HG02973 (cell line): ENCODE data around the gene ENPP1.
A peak's percentile ranks its signal among the peaks of the same experiment; 100 is the strongest.

Source experiments
- ATAC-seq: cut with Tn5 transposase; IDR thresholded peaks from one replicate; pipeline ENCODE4 v1.9.1; 2021; ENCODE audit warnings: moderate library complexity; ENCODE audit not compliant: unreplicated experiment

ENPP1 gene

DNA sequence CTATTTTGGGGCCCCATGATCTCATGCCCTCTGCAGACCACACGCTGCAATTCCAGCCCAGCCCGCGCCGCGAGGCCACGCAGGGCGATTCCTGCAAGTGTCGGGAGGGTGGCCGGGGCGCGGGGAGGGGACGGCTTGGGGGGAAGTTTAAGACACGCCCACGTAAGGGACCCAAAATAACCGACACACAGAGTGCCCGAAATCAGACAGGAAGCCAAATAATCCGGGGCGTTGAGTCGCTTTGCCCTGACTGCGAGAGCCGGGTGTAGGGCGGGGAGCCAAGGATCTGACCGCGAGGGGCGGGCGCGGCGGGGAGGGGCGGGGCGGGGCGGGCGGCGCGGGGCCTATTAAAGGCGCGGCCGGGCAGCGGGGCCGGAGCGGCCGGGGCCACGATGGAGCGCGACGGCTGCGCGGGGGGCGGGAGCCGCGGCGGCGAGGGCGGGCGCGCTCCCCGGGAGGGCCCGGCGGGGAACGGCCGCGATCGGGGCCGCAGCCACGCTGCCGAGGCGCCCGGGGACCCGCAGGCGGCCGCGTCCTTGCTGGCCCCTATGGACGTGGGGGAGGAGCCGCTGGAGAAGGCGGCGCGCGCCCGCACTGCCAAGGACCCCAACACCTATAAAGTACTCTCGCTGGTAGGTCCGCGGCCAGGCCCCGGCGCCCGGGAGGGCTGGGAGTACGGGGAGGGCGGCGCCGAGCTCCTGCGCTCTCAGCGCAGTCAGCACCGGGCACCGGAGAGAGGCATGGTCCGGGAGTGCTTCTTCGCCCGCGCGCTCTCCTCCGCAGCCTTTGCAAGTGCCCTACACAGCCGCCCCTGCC lies at the start of gene ENPP1:
Gene ENPP1, plus strand, starts transcription at position 377 of the 816 bp plus-strand sequence. Its CDS starts 16 bp downstream, at position 393.
- peak; percentile 67 for ATAC-seq

DNA sequence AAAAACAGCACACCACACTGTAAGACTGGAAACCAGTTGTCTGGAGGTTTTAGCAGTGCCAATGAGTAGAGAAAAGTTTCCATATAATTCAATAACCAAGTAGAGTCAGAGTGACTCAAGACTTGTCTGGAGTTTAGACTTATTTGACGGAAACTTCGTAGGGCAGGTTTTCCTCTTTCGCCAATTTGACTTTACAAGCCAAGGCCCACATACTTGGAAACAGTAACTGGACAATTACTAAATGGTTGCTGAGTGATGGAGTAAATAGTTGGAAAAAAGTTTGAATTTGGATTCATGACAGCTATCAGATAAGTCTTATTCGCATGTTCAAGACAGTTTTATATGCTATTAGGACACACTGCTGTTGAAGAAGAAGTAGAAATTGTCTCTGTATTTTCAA lies 48.9 kb upstream of the ENPP1 start:
- ATAC-seq: no peak

DNA sequence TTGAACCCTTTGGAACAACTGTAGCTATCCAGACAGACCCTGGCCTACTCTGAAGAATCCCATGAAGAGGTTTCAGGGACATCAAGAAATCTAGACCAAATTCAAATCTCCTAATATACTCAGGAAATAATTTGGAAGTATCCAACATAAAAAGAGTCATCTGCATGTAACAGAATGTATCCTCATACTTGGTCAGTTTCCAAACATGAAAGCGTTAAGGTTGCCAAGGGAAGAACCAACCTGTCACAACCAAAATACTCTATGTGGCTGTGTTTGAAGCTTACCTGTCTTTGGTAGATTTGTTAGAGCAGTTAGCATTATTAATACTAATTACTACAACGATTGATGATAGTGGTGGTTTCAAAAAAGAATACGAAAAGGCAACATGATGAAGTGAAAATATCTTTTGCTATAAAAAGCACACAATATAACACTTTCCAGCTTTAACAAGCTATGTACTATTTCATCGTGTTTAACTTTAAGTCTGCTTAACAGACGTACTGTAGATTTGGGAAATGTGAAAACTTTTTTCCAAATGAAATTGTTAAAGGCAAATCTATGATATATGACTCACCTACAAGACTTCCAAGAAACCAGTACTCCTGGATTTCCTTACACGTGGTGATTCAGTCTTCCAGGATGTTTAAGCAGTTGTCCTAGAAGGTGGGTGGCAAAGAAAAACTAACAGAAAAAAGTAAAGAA lies 46.6 kb upstream of the ENPP1 start:
- no peak for ATAC-seq

DNA sequence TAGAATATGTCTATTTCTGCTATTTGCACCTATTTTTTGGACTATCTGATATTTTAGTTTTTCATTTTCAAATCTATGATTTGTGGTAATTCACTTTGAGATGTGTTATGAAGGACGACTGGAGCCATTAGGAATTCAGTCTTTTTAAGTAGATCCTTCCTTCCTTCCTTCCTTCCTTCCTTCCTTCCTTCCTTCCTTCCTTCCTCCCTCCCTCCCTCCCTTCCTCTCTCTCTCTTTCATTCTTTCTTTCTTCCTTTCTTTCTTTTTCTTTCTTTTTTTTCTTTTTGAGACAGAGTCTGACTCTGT lies 46.1 kb upstream of the ENPP1 start:
- ATAC-seq: no peak

DNA sequence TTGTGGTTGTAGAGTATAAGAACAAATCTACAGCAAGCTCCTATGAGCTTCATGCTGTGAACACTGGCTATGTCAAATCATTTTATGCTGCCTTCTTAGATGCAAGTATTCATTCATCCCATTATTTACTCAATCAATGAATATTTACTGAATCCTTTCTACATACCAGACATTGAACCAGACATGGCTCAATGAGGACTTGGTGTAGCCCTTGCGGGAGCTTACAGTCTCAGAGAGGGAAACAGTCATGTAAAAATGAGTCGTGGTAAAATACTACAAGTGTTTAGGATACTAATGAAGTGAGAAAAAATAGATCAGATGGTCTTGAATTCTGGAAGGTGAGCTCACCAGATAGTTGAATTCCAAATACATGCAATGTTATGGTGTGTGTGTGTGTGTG lies 44.8 kb upstream of the ENPP1 start:
- ATAC-seq: no peak

DNA sequence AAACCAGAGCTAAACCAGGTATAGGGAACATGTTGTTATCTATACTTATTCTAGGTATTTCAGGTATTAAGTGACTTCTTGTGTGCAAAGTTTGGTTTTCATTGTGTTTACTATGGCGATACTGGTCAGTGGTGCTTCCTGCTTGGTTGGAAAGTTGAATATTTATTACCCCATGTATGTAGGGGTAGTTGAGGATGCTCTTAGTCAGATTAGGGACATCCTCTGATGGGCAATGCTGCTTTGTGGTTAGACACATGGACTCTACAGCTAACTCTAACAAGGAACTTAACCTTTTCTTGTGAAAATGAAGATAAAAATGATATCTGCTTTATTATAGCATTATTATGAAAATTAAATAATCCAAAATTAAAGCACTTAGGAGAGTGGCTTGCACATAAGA lies 44.1 kb upstream of the ENPP1 start:
- no peak for ATAC-seq

DNA sequence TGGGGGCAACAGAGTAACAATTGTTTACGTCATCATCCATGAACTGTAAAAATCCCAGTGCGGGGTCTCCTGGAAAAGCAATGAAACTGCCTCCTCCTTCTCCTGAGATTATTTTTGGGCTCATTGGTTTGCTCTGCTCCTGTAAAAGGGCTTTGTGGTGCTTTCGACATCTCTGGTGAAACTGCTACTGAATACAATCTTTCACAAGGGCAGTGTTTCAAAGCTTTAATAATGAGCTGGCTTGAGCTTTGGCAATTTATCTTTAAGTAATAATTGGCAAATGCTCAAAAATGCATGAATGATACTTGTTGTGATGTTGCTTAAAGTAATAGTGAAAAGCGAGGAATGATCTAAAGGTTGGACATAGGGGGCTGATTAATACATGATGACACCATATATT lies 43.5 kb upstream of the ENPP1 start:
- no peak for ATAC-seq

DNA sequence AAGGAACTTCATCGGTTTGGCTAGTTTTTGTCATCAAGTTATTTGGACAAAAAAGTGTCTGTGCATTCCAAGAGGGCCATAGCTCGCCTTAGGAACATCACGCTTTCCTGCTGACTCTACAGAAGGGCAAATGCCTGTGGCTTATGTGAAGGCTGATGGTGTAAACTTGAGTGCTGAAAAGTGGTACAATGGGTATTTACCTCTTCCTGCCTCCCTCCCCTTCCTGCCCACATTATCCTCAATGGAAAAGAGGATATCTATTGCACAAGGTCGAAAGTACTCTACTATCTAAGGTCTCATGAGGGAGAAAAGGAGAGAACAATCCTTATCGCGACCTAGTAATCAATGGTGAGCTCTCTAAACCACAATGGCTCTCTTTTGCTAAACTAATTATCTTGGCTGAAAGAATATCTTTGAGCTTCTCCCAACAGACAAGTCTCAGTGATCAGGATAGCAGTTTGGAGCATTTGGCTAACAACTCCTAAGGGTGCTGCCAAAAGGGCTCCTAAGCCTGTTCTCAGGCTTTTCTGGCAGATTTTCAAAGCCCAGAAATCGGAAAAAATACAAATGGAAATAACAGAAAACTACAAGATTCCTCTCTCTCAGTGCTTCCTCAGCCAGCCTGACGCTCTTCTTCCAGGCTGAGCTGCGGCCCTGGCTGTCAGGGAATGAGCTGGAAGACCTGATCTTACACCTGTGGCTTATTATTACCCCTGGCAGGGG lies 42.6 kb upstream of the ENPP1 start:
- no peak for ATAC-seq

DNA sequence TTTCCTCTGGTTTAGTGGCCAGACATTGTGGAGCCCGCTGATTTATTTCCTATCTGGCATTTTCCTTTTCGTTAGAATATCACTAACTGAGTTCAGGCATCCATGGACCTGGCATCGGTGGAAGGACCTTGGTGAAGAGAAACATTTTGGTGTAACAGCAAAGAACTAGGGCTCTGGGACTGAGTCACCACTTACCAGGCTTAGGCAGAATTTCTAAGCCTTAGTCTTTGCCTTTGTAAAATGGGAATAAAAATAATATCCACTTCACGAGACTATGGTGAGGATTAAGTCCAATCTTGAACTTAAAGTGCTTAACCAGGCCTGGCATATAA lies 42.0 kb upstream of the ENPP1 start:
- no peak for ATAC-seq

DNA sequence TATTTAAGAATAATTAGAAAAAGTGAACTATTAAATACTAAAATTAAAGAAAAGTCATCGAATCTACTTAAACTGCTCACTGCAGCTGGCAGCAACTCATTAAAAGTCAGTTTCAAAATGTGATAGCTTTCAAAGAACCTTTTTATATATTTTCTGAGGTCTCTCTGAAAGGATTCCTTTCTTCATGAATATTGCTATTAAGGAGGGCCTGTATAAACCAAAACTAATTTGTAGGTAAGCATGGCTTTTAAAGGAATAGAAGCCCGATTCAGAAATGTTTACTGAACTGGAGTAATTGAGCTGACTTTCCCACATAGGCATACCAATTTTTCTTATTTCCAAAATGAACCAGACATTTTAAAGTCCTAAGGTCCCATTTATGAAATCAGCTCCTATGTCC lies 41.2 kb upstream of the ENPP1 start:
- no peak for ATAC-seq

DNA sequence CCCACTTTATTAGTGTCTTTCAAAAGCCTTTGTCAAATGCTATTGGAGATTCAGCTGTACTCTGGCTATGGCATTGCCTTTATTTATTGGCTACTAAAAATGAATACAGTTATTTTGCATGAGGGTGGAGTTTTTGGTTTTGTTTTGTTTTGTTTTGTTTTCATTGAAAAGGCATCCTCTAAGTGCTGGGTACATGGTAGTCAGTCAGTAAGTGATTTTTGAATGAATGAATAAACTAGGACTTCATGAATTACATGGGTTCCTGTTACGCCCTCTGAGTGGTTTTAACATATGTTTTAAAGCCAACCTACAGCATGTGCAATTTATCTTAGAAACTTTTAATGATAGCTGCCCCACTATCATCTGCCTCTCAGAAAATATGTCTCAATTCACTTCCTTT lies 38.9 kb upstream of the ENPP1 start:
- no peak for ATAC-seq

DNA sequence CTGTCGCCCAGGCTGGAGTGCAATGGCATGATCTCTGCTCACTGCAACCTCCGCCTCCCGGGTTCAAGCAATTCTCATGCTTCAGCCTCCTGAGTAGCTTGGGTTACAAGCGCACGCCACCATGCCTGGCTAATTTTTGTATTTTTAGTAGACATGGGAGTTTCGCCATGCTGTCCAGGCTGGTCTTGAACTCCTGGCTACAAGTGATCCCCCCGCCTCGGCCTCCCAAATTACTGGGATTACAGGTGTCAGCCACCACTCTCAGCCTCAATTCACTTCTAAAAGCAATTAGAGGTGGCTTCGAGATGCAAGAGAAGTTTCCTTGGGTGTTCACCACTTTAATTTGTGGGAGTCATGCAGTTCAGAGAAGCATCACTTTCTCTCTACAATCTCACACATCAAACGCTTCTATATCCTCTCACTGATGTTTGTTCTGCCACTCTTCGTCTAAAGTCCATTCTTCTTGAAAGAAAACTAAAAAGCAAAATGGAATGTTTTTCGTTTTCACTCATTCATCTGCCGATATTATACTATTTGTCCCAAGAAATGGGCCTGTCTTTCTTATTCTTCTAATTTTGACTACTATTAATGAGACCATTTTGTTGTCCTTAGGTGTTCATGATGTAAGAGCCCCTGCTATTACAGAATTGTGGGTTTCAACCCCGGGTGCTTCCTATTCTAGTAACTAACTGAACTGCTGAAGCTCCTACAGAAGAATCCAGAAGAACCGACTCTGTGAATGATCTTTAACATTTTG lies 38.3 kb upstream of the ENPP1 start:
- ATAC-seq: no peak

DNA sequence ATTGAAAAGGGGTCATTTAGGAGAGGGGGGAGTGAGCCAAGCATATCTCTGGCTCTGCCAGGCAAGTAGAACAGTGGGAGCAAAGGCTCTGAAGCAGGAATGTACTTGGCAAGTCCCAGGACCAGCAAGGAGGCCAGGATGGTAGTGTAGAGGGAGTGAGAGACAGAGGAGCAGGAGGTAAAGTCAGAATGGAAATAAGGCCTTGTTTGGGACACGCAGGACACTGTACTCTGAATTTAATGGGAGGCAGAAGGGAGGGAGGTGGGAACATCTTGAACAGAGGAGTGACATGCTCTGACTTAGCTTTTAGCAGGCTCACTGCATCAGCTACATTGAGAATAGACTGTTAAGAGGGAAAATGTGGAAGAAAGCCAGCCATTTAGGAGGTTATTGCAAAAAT lies 37.0 kb upstream of the ENPP1 start:
- ATAC-seq: no peak

DNA sequence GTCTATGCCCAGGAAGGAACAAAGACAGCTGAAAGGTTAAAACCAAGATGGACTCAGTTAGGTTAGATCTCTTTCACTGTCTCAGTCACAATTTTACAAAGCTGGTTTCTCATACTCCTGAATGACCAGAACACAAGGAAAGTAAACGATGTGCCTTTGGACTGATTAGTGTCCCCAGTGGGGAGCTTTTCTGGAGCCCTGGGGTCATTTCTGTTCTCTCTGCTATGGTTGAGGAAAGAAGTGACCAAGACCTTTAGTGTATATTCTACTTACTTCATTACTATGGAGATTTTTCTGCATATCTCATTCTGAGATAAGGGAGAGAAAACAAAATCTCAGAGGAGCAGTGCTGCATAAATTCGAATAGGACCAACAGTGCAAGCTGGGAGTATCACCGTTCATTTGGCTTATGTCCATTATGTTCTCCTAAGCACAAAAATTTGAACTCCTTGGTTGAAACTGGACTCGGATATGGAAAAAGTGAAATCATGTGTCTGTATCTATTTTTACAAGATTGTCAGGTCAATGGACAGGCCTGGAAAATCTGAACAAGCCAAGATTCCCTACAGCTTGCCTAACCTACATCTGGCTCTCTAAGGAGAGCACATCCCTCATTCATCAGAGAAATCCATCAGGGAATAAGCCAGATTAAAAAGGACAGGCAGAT lies 34.4 kb upstream of the ENPP1 start:
- no peak for ATAC-seq

DNA sequence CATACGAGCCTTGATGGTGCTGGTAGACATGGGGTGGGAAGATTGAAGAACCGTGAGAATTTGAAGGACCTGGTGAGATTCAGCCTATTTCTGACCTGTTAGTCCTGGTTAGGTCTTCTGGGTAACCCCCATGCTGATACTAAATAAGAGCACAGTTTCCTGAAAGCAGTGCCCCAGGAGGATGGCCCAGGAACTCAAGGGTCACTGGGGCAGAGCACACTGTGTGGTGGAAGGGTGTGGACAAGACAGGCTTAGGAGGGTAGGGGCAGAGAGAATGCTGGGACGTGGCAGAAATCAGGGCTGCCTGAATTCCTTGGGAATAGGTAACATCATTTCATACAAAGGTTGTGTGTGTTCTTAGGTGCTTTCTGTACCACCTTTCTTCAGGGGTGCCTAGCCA lies 31.9 kb upstream of the ENPP1 start:
- no peak for ATAC-seq

DNA sequence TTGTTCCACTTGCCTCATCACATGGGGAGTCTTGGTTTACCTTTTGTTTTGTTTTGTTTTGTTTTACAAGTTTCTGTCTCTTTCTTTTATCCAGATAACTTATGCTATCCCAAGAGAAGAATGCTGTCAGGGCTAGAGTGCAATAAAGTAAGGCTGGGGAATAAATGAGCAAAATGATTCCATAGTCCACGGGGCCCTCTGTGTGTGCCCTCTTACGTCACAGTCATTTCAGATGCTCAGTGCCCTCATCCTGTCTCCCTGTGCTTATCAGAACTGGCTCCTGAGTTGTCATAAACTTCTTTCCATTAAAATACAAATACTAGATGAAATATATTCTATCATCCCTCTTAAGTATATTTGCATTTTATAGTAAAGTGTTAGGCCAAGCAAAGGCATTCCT lies 30.8 kb upstream of the ENPP1 start:
- ATAC-seq: no peak

DNA sequence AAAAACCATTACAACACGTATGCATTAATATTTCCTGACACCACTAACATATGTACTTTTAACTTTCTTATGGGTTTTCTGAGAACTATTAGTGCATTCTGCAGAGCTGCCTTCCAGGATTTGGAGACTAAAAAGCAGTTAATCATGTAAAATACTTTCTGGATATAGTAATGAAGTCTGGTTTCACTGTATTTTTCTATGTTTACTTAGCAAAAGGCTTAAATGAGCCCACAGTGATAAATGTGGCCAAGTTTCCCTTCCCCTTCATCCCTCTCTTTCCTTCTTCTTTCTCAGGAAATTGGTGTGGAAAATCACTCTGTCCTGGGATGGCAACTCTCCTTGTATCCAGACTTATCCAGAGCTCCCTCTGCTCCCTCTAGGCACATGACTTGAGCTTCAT lies 29.7 kb upstream of the ENPP1 start:
- ATAC-seq: no peak

DNA sequence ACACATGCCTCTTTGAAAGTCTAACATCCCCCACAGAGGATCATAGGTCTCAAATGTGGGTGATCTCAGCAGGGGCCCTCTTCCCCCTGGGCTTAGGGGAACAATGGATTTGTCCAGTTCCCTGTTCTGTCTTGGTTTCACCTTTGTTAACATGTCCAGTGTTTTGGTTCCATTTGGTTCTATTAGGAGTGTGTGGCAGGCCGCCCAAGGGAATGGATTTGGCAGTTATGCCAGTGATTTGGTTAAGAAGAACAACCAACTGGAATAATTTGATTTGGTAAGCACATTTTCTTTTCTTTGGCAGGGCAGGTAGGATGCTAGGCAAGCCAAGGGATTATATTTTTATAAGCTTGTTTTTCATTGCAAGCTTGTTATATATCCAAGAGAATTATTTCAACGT lies 28.5 kb upstream of the ENPP1 start:
- ATAC-seq: no peak

DNA sequence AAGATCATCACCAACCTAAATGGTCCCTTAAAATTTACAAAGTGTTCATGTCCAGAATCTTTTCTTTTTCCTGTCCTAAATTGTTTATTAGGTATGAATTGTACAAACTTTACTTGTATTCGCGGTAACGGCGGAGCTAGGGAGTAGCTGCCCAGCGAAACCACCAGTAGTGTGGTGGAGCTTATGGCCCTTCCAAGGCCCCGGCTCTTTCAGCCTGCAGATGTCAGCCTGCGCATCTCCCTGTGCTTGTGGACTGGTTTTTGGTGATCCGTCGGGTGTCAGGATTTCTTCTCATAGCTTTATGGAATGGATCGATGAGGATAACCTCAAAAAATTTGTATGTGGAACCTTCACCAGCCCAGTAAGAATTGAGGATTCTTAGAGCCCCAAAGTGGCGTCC lies 27.2 kb upstream of the ENPP1 start:
- ATAC-seq: no peak

DNA sequence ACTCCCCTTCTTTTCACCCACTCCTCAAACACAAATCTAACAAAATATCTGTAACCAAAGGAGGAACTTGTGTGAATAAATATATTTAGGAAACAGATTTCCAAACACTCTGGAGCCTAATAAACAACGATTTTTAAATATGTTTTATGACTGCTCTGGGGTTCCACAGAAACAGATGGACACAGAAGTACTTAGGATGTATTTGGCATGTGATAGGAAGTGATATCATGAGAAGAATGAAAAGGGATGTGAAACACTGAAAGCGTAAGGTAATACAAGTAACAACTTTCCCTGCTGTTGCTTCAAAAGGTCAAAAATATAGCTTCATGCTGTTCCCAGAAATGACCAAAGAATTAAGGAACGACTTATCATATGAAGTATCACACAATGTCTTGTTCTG lies 26.1 kb upstream of the ENPP1 start:
- no peak for ATAC-seq

DNA sequence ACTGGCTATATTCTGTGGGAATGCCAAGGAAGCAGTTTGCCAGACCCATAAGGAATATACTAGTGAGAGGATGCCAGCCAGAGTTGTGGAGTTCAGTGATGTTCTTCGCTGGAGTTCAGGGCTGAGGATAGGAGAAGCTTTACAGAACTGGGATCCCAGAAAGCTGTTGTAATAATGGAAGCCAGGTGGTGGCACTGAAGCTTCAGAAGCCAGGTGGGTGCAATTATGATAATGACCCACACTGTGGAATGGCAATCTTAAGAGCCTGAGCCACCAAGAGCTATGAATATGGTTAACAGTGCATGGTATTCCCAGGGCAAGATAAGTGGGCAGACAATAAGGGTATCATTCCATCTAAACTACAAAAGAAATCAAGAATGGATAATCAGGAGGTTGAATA lies 25.1 kb upstream of the ENPP1 start:
- ATAC-seq: no peak
